ENCODE measurements around the gene ETV7.

- TF ChIP-seq, protein P1, sequence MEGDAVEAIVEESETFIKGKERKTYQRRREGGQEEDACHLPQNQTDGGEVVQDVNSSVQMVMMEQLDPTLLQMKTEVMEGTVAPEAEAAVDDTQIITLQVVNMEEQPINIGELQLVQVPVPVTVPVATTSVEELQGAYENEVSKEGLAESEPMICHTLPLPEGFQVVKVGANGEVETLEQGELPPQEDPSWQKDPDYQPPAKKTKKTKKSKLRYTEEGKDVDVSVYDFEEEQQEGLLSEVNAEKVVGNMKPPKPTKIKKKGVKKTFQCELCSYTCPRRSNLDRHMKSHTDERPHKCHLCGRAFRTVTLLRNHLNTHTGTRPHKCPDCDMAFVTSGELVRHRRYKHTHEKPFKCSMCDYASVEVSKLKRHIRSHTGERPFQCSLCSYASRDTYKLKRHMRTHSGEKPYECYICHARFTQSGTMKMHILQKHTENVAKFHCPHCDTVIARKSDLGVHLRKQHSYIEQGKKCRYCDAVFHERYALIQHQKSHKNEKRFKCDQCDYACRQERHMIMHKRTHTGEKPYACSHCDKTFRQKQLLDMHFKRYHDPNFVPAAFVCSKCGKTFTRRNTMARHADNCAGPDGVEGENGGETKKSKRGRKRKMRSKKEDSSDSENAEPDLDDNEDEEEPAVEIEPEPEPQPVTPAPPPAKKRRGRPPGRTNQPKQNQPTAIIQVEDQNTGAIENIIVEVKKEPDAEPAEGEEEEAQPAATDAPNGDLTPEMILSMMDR (IDR thresholded peaks at IDR 0.05) = no peak
- TF ChIP-seq POLR2A (IDR thresholded peaks at IDR 0.05) (no peak), EP300 (IDR thresholded peaks at IDR 0.05) (no peak)
Observed at GRCh38 chr6:36367743-36368142, 19.7 kb downstream of the ETV7 start.

All from ovary (tissue), 3 donors.